HEK293T (cell line): ENCODE measurements around the gene GABRG3.

ENCODE experiments used
- CTBP1 ChIP-seq: fragments of 450-650 bp; IDR thresholded peaks from 2 replicates; pipeline ENCODE4 v1.6.1; 2016; ENCODE audit warnings: borderline replicate concordance
- HDGF ChIP-seq: fragments of 450-650 bp; IDR thresholded peaks from 2 replicates; pipeline ENCODE4 v1.6.1; 2017; ENCODE audit warnings: antibody characterized with exemption, borderline replicate concordance
- PKNOX1 ChIP-seq: fragments of 450-650 bp; IDR thresholded peaks from 2 replicates; pipeline ENCODE4 v1.6.1; 2016
- SUZ12 ChIP-seq: fragments of 450-650 bp; IDR thresholded peaks from 2 replicates; pipeline ENCODE4 v1.6.1; 2016; ENCODE audit warnings: mild to moderate bottlenecking
- TARDBP ChIP-seq: fragments of 450-650 bp; IDR thresholded peaks from 2 replicates; pipeline ENCODE4 v1.6.1; 2016

DNA sequence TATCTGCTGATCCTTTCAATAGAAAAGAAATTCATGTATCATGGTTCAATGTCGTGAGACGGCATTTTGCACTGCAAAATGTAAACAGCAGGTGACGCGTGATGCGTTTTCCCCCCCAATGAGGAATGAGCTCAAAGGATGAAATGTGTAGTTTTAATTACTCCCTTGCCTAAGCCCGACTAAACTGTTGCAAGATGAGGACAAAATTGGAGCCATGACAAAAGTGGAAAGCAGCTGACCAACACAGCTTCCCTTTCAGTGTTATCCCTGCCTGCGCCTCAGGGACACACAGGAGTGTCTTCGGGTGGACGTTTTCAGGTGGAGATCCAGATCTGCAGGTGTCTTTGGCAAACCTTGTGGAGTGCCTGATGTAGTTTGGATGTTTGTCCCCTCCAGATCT lies 92.0 kb downstream of the GABRG3 start:
- no peak for TF ChIP-seq HDGF
- TF ChIP-seq SUZ12: no peak
- TF ChIP-seq PKNOX1: no peak
- no peak for TF ChIP-seq CTBP1
- no peak for TF ChIP-seq TARDBP
